Parietal lobe (tissue), 1 donor: Measurements from ENCODE around the gene ATXN3L. TPM values are rescaled to one million over a fixed set of nuclear protein-coding genes. Genes with fewer than 3 reads are reported as not detected.

Experiments
- total RNA-seq: library from RNA; depleted of rRNA; stranded (reverse); fragments of >200 nt; gene quantifications from one replicate; pipeline ENCODE4 v1.2.3, GENCODE V29; 2014

Gene ATXN3L
- not detected for total RNA-seq

GRCh38 chrX:13319953-13320352 is at the start of gene ATXN3L:
Gene ATXN3L (minus strand): TSS chrX:13320053. CDS start chrX:13319934, 119 bp downstream.

Other genes with a start within 250 kb of the ATXN3L start
- gene EGFL6, start 249.5 kb upstream of the ATXN3L start, total RNA-seq: 0.31 TPM